GM12801 (cell line): Measurements from ENCODE around the gene SULT1C2.

ENCODE experiments used
- TF ChIP-seq, protein P1 (sequence below): IDR thresholded peaks from one replicate; pipeline ENCODE4 v1.5.1; 2011; ENCODE audit warnings: control low read depth; ENCODE audit not compliant: insufficient read length; ENCODE audit errors: extremely low read depth

SULT1C2 gene

DNA sequence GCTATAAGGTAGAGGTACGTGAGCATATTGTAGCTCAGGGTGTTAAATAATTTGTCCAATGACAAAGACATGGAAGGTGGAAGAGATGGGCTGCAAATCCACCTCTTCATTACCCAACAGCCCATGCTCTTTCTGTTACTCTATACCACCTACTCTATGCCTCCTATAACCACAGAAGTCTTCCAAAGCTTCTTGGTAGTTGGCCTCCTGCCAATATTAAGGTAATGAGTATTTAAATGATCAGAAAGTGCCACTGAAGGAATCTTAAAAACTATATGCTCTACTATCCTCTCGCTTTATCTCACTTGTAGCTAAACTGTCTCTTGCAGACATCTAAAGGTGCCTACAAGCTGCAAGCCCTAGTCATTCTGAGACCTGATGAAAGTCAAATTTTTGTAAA lies 41.1 kb downstream of the SULT1C2 start:
- TF ChIP-seq, protein P1, sequence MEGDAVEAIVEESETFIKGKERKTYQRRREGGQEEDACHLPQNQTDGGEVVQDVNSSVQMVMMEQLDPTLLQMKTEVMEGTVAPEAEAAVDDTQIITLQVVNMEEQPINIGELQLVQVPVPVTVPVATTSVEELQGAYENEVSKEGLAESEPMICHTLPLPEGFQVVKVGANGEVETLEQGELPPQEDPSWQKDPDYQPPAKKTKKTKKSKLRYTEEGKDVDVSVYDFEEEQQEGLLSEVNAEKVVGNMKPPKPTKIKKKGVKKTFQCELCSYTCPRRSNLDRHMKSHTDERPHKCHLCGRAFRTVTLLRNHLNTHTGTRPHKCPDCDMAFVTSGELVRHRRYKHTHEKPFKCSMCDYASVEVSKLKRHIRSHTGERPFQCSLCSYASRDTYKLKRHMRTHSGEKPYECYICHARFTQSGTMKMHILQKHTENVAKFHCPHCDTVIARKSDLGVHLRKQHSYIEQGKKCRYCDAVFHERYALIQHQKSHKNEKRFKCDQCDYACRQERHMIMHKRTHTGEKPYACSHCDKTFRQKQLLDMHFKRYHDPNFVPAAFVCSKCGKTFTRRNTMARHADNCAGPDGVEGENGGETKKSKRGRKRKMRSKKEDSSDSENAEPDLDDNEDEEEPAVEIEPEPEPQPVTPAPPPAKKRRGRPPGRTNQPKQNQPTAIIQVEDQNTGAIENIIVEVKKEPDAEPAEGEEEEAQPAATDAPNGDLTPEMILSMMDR, result no peak

DNA sequence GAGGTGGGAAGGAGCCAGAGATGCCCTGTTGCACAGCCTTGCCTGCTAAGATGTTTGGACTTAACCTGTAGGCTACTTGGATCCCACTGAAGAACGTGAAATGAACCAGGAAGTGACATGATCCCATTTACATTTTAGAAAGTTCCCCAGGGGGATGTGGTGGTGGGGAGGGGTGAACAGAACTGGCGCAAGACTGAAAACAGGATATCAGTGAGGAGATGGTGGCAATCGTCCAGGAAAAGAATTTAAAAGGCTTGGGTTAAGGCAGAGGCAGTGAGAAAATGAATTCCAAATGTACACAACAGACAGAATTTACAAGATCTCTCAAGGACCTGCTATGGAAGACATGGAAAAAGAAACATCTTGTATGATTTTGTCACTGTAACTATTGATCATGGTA lies 42.3 kb downstream of the SULT1C2 start:
- TF ChIP-seq, protein P1, result no peak

DNA sequence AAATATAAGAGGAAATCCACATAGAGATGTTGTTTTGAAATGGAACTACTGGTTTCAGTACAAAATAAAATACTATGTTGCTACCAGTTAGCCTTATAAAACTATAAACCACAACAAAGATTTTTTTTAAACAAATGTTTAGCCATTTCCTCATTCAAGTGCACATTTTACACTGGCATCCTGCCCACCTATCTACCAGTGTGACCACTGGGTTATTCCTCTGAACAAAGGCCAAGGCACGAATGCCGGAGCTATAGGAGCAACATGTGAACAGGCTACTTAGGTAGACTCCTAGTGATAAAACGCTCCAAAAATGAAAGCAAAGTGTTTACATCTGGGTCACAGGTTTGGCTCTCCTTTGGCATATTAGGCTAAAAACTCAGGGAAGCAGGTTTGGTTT lies 57.3 kb downstream of the SULT1C2 start:
- TF ChIP-seq, protein P1, result no peak

DNA sequence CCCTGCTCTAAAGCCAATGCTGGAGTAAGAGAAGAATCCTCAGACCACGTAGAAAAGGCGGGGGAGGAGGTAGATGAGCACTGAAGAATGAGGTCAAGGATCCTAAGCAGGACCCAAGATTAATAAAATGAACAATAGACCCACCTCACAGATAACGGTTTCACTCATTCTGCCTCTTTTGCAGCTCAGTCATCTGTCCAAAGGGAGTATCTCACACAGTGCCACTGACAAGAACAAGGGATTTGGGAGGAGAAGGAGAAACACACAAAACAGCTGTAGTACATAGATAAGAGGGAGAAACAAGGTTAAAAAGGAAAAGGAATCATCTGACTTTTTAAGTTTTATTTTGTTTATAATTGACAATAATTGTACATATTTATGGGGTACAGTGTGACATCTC lies 58.1 kb downstream of the SULT1C2 start:
- TF ChIP-seq, protein P1, result no peak

DNA sequence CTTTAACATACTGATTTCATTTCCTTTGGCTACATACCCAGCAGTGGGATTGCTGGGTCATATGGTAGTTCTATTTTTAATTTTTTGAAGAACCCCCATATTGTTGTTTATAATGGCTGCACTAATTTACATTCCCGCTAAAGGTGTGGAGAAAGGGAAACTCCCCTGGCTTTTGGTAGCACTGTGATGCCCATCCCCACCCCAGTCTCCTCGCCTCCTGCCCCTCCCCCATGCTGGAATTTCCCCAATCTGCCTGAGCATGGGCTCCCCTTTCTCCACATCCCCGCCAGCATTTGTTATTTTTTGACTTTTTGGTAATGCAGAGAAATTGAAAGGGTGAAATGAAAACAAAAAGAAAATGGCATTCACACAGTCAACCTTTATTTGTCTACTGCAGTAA lies 59.1 kb downstream of the SULT1C2 start:
- TF ChIP-seq, protein P1, result no peak

DNA sequence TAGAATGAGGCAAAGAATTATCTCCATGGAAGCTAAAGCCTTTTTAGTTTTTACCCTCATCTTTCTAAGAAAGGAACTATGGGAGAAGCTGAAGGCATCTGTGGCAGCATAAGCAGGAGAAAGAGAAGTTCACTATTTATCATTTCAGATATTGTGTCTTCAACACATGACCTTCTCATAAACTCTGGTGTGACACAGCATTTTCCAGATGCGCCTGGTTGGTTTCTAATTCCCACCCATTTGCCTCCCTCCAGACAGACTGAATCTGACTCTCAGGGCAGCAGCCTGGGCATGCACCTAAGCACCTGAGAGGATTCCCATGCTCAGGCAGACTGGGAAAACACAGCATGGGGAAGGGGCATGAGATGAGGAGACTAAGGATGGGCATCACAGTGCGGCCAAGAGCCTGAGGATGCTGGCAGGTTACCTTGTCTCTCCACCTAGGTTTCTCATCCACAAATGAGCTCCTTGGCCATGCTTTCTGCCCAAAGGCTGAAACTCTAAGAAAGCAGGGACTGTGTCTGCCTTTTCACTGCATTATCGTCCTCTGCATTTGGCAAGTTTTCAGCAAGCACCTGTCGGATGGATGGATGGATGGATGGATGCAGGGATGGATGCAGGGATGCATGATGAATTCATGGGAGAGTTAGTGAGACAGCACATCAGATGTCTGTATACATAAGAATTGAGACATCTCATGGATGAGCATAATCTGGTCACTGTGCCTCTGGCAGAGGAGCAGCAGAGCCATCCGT lies 60.3 kb downstream of the SULT1C2 start:
- TF ChIP-seq, protein P1, result no peak

DNA sequence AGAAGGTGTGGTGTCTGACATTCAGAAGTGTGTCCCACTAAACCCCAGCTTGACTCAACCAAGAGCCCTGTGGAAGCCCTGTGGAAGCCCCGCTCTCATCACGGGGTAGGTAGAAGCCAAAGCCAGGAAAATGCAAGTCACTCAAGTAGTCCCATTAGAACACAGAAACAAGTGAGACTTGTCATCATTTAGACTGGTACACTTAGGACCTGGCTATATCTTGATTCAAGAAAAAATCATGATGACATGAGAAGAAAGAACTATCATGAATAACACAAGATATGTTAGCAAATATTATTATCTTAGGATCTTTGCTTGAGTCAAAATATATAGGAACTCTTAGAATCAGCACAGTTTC lies 60.9 kb downstream of the SULT1C2 start:
- TF ChIP-seq, protein P1, result no peak
